IMR-90 (cell line): ENCODE results near the gene ZNF675.

Experiments used
- POLR2A ChIP-seq: IDR thresholded peaks from 2 replicates; pipeline ENCODE4 v1.6.1; 2012; ENCODE audit warnings: mild to moderate bottlenecking, low read depth, low read length
- RAD21 ChIP-seq: IDR thresholded peaks from 2 replicates; pipeline ENCODE4 v1.6.1; 2012; ENCODE audit warnings: low read length, improper control_type of control experiment
- TF ChIP-seq, protein P1 (sequence below): conservative IDR thresholded peaks from 2 replicates; pipeline ENCODE4 v1.5.1; 2012; ENCODE audit warnings: mild to moderate bottlenecking, low read depth, low read length, improper control_type of control experiment

DNA sequence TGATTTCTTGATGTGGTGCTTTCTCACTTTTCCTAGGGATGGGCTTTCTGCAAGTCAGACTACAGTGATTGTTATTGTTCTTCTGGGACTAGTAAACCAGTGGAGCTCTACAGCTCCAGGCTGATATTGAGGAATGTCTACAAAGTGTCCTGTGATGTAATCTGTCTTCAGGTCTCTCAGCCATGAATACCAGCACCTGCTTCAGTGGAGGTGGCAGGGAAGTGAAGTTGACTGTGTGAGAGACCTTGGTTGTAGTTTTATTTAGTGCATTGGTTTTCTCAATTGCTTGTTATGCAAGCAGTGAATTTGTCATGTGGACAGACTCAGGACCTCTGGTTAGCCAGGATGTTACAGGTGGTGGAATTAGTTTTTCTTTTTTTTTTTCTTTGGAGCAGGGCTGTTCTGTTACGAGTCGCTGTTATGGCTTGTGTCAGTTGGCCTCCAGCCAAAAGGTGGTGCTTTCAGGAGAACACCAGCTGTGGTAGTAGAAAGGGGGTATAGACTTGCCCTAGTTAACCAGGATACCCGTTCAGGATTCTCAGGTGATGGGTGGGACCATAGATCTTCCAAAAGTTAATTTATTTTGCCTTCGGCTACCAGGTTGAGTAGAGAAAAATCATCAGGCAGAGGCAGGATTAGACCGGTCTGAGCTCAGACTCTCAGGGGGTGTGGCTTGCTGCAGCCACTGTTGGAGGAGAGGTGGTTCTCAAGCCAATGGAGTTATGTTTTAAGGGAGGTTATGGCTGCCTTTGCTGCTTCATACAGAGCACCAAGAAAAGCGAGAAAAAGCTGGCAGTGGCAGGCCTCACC lies 11.9 kb upstream of the ZNF675 start:
- TF ChIP-seq RAD21 (no peak), POLR2A (no peak)
- TF ChIP-seq, protein P1, sequence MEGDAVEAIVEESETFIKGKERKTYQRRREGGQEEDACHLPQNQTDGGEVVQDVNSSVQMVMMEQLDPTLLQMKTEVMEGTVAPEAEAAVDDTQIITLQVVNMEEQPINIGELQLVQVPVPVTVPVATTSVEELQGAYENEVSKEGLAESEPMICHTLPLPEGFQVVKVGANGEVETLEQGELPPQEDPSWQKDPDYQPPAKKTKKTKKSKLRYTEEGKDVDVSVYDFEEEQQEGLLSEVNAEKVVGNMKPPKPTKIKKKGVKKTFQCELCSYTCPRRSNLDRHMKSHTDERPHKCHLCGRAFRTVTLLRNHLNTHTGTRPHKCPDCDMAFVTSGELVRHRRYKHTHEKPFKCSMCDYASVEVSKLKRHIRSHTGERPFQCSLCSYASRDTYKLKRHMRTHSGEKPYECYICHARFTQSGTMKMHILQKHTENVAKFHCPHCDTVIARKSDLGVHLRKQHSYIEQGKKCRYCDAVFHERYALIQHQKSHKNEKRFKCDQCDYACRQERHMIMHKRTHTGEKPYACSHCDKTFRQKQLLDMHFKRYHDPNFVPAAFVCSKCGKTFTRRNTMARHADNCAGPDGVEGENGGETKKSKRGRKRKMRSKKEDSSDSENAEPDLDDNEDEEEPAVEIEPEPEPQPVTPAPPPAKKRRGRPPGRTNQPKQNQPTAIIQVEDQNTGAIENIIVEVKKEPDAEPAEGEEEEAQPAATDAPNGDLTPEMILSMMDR: no peak
